ENCODE measurements around the gene MBNL3. TPM values are rescaled to one million over a fixed set of nuclear protein-coding genes. Genes with fewer than 3 reads are reported as not detected.

MBNL3 gene
- total RNA-seq, 1 donor from 2014 or later: 4.5 TPM

- H3K9me3 Mint-ChIP-seq (ENCODE audit: low read depth): no peaks in the 10 kb centered on the region
- H3K36me3 Mint-ChIP-seq (ENCODE audit: low read depth): no peaks in the 10 kb centered on the region
- H3K4me3 Mint-ChIP-seq (ENCODE audit: unreplicated experiment): peak overlapping the region; percentile 92
- peaks cover 10% of the 10 kb centered on the region for H3K27me3 Mint-ChIP-seq (ENCODE audit: low read depth)
- peaks cover 12% of the 10 kb centered on the region for H3K4me1 Mint-ChIP-seq (ENCODE audit: low read depth)
- TF ChIP-seq CTCF (IDR thresholded peaks at IDR 0.05): no peak
- DNase-seq (ENCODE audit: low spot score): no peak
- peak overlapping the region; percentile 79 for H3K27ac Mint-ChIP-seq (ENCODE audit: unreplicated experiment)
Measured at GRCh38 chrX:132488180-132488705, 595 bp downstream of the MBNL3 start.

GRCh38 chrX:132486599-132487178, 2.1 kb downstream of the MBNL3 start:
- H3K4me1 Mint-ChIP-seq (ENCODE audit: low read depth): peaks cover 12% of the 10 kb centered on the region
- peaks cover 10% of the 10 kb centered on the region for H3K27me3 Mint-ChIP-seq (ENCODE audit: low read depth)
- no peaks in the 10 kb centered on the region for H3K9me3 Mint-ChIP-seq (ENCODE audit: low read depth)
- H3K36me3 Mint-ChIP-seq (ENCODE audit: low read depth): no peaks in the 10 kb centered on the region
- no peak overlapping the region for H3K27ac Mint-ChIP-seq (ENCODE audit: unreplicated experiment)
- H3K4me3 Mint-ChIP-seq (ENCODE audit: unreplicated experiment): no peak overlapping the region
- TF ChIP-seq CTCF (IDR thresholded peaks at IDR 0.05): no peak
- DNase-seq (ENCODE audit: low spot score): no peak

- no peaks in the 10 kb centered on the region for H3K36me3 Mint-ChIP-seq (ENCODE audit: low read depth)
- no peak for TF ChIP-seq CTCF (IDR thresholded peaks at IDR 0.05)
- no peak for DNase-seq (ENCODE audit: low spot score)
- H3K27ac Mint-ChIP-seq (ENCODE audit: unreplicated experiment): no peak overlapping the region
- no peaks in the 10 kb centered on the region for H3K27me3 Mint-ChIP-seq (ENCODE audit: low read depth)
- H3K4me3 Mint-ChIP-seq (ENCODE audit: unreplicated experiment): no peak overlapping the region
- H3K4me1 Mint-ChIP-seq (ENCODE audit: low read depth): peaks cover 18% of the 10 kb centered on the region
- no peaks in the 10 kb centered on the region for H3K9me3 Mint-ChIP-seq (ENCODE audit: low read depth)
Measured at GRCh38 chrX:132483951-132484350, 4.9 kb downstream of the MBNL3 start.

- Mint-ChIP-seq H3K27ac (ENCODE audit: unreplicated experiment) (no peak overlapping the region), H3K36me3 (ENCODE audit: low read depth) (no peaks in the 10 kb centered on the region), H3K4me1 (ENCODE audit: low read depth) (peaks cover 18% of the 10 kb centered on the region), H3K27me3 (ENCODE audit: low read depth) (no peaks in the 10 kb centered on the region), H3K4me3 (ENCODE audit: unreplicated experiment) (no peak overlapping the region), H3K9me3 (ENCODE audit: low read depth) (no peaks in the 10 kb centered on the region)
- no peak for DNase-seq (ENCODE audit: low spot score)
- no peak for TF ChIP-seq CTCF (IDR thresholded peaks at IDR 0.05)
Measured at GRCh38 chrX:132483488-132483887, 5.3 kb downstream of the MBNL3 start.

- no peak for TF ChIP-seq CTCF (IDR thresholded peaks at IDR 0.05)
- Mint-ChIP-seq H3K36me3 (ENCODE audit: low read depth) (no peaks in the 10 kb centered on the region), H3K27me3 (ENCODE audit: low read depth) (no peaks in the 10 kb centered on the region), H3K27ac (ENCODE audit: unreplicated experiment) (no peak overlapping the region), H3K4me1 (ENCODE audit: low read depth) (peaks cover 14% of the 10 kb centered on the region), H3K9me3 (ENCODE audit: low read depth) (no peaks in the 10 kb centered on the region), H3K4me3 (ENCODE audit: unreplicated experiment) (no peak overlapping the region)
- no peak for DNase-seq (ENCODE audit: low spot score)
Measured at GRCh38 chrX:132482632-132483031, 6.2 kb downstream of the MBNL3 start.
